BLaER1 treated with 17β-estradiol and CSF1 and Interleukin-3, amounts not matched to agents 10 nM and 100 nM (cell line): Measurements from ENCODE around the gene FGR.
A peak's percentile ranks its signal among the peaks of the same experiment; 100 is the strongest.

ENCODE experiments used
- H3K27ac ChIP-seq, 11 experiments: shearing (Covaris generic); formaldehyde crosslinking; 2 replicates each; pipeline ENCODE4 v1.8.1; 2022
- H3K27me3 ChIP-seq, 11 experiments: shearing (Covaris generic); formaldehyde crosslinking; 2 replicates each; pipeline ENCODE4 v1.8.1; 2022
- H3K36me3 ChIP-seq, 11 experiments: shearing (Covaris generic); formaldehyde crosslinking; 2 replicates each; pipeline ENCODE4 v1.8.1; 2022
- H3K4me1 ChIP-seq, 10 experiments: shearing (Covaris generic); formaldehyde crosslinking; 2 replicates each; pipeline ENCODE4 v1.8.1; 2022
- H3K4me2 ChIP-seq, 11 experiments: shearing (Covaris generic); formaldehyde crosslinking; 2 replicates each; pipeline ENCODE4 v1.8.1; 2022
- H3K4me3 ChIP-seq, 10 experiments: shearing (Covaris generic); formaldehyde crosslinking; 2 replicates each; pipeline ENCODE4 v1.8.1; 2022
- H3K9ac ChIP-seq, 11 experiments: shearing (Covaris generic); formaldehyde crosslinking; 2 replicates each; pipeline ENCODE4 v1.8.1; 2022
- H3K9me3 ChIP-seq, 11 experiments: shearing (Covaris generic); formaldehyde crosslinking; replicated peaks in 1 of 11; 2 replicates each; pipeline ENCODE4 v1.8.1; 2022
- H4K20me1 ChIP-seq, 11 experiments: shearing (Covaris generic); formaldehyde crosslinking; 2 replicates each; pipeline ENCODE4 v1.8.1; 2022
- Cebpa-rat ChIP-seq, 11 experiments: shearing (Covaris generic); IDR thresholded peaks; 2 replicates each; pipeline ENCODE4 v1.8.1; 2022

Gene FGR

GRCh38 chr1:27655151-27655937 lies 20.4 kb upstream of the FGR start:
- Histone ChIP-seq H3K4me1 (peaks cover 61 to 86% (median 74%) of the 10 kb centered on the region in 10 experiments), H3K9me3 (no peaks in the 10 kb centered on the region), H3K27me3 (no peaks in the 10 kb centered on the region), H3K9ac (peak overlapping the region in 7 of 11 experiments; percentile 5 to 53 (median 28); a peak in 8 of 22 replicates), H3K4me2 (peak overlapping the region; percentile 37 to 79 (median 60)), H3K27ac (peak overlapping the region in 7 of 11 experiments; percentile 46 to 66 (median 54); a peak in 14 of 22 replicates), H3K36me3 (no peaks in the 10 kb centered on the region), H4K20me1 (no peaks in the 10 kb centered on the region), H3K4me3 (no peak overlapping the region)
- no peak for TF ChIP-seq Cebpa-rat (IDR thresholded peaks at IDR 0.05)

- peak overlapping the region in 3 of 11 experiments; percentile 4 to 52 (median 24); a peak in 4 of 22 replicates for H3K4me2 ChIP-seq
- no peaks in the 10 kb centered on the region for H3K27me3 ChIP-seq
- H3K4me1 ChIP-seq: peaks cover 47 to 73% (median 57%) of the 10 kb centered on the region in 10 experiments
- H3K4me3 ChIP-seq: no peak overlapping the region
- no peaks in the 10 kb centered on the region for H3K9me3 ChIP-seq
- no peaks in the 10 kb centered on the region for H4K20me1 ChIP-seq
- TF ChIP-seq Cebpa-rat (IDR thresholded peaks at IDR 0.05): no peak
- H3K9ac ChIP-seq: no peak overlapping the region
- no peaks in the 10 kb centered on the region for H3K36me3 ChIP-seq
- peak overlapping the region in 1 of 11 experiments; percentile 16; a peak in 1 of 22 replicates for H3K27ac ChIP-seq
These were observed 17.3 kb upstream of the FGR start for GRCh38 chr1:27652111-27652864.

- Histone ChIP-seq H3K36me3 (no peaks in the 10 kb centered on the region), H3K4me3 (no peak overlapping the region), H3K27ac (peak overlapping the region in 9 of 11 experiments; percentile 2 to 52 (median 14); a peak in 11 of 22 replicates), H3K4me2 (peak overlapping the region; percentile 20 to 75 (median 58)), H3K9me3 (no peaks in the 10 kb centered on the region), H3K27me3 (no peaks in the 10 kb centered on the region), H3K9ac (peak overlapping the region in 4 of 11 experiments; percentile 4 to 24 (median 13); a peak in 2 of 22 replicates), H3K4me1 (peaks cover 42 to 66% (median 53%) of the 10 kb centered on the region in 10 experiments), H4K20me1 (no peaks in the 10 kb centered on the region)
- TF ChIP-seq Cebpa-rat (IDR thresholded peaks at IDR 0.05): no peak
These were observed 15.7 kb upstream of the FGR start for GRCh38 chr1:27650539-27651175.

GRCh38 chr1:27650171-27650538 lies 15.2 kb upstream of the FGR start:
- Histone ChIP-seq H3K4me1 (peaks cover 37 to 61% (median 48%) of the 10 kb centered on the region in 10 experiments), H4K20me1 (no peaks in the 10 kb centered on the region), H3K27ac (peak overlapping the region in 7 of 11 experiments; percentile 2 to 52 (median 14); a peak in 5 of 22 replicates), H3K9ac (peak overlapping the region in 3 of 11 experiments; percentile 4 to 24 (median 18); a peak in 2 of 22 replicates), H3K27me3 (no peaks in the 10 kb centered on the region), H3K4me2 (peak overlapping the region; percentile 20 to 75 (median 58)), H3K9me3 (no peaks in the 10 kb centered on the region), H3K4me3 (no peak overlapping the region), H3K36me3 (no peaks in the 10 kb centered on the region)
- no peak for TF ChIP-seq Cebpa-rat (IDR thresholded peaks at IDR 0.05)

GRCh38 chr1:27649306-27649635 lies 14.3 kb upstream of the FGR start:
- Histone ChIP-seq H3K4me1 (peaks cover 35 to 56% (median 43%) of the 10 kb centered on the region in 10 experiments), H3K9me3 (no peaks in the 10 kb centered on the region), H3K27ac (no peak overlapping the region), H4K20me1 (no peaks in the 10 kb centered on the region), H3K36me3 (no peaks in the 10 kb centered on the region), H3K9ac (no peak overlapping the region; a peak in 1 of 22 replicates), H3K4me2 (no peak overlapping the region), H3K4me3 (no peak overlapping the region), H3K27me3 (no peaks in the 10 kb centered on the region)
- TF ChIP-seq Cebpa-rat (IDR thresholded peaks at IDR 0.05): no peak

GRCh38 chr1:27648602-27649305 lies 13.8 kb upstream of the FGR start:
- no peaks in the 10 kb centered on the region for H3K36me3 ChIP-seq
- peaks cover 34 to 56% (median 40%) of the 10 kb centered on the region in 10 experiments for H3K4me1 ChIP-seq
- no peak overlapping the region for H3K4me3 ChIP-seq
- H3K9me3 ChIP-seq: no peaks in the 10 kb centered on the region
- H3K4me2 ChIP-seq: no peak overlapping the region
- no peak overlapping the region for H3K27ac ChIP-seq
- H3K27me3 ChIP-seq: no peaks in the 10 kb centered on the region
- no peaks in the 10 kb centered on the region for H4K20me1 ChIP-seq
- no peak for TF ChIP-seq Cebpa-rat (IDR thresholded peaks at IDR 0.05)
- H3K9ac ChIP-seq: no peak overlapping the region; a peak in 1 of 22 replicates

- no peak overlapping the region for H3K27ac ChIP-seq
These were observed 12.3 kb upstream of the FGR start for GRCh38 chr1:27647328-27647727.

GRCh38 chr1:27646676-27647075 lies 11.7 kb upstream of the FGR start:
- peaks cover 24 to 45% (median 36%) of the 10 kb centered on the region in 10 experiments for H3K4me1 ChIP-seq
- peak overlapping the region; percentile 3 to 54 (median 32); a peak in 17 of 22 replicates for H3K4me2 ChIP-seq
- H3K36me3 ChIP-seq: no peaks in the 10 kb centered on the region
- peak overlapping the region in 2 of 11 experiments; percentile 13 to 39; a peak in 3 of 22 replicates for H3K9ac ChIP-seq
- H3K9me3 ChIP-seq: no peaks in the 10 kb centered on the region
- H3K27me3 ChIP-seq: no peaks in the 10 kb centered on the region
- no peaks in the 10 kb centered on the region for H4K20me1 ChIP-seq
- no peak for TF ChIP-seq Cebpa-rat (IDR thresholded peaks at IDR 0.05)
- no peak overlapping the region for H3K4me3 ChIP-seq
- peak overlapping the region in 1 of 11 experiments; percentile 26; a peak in 1 of 22 replicates for H3K27ac ChIP-seq

More at GRCh38 chr1:27647328-27647727, 12.3 kb upstream of the FGR start:
- H3K9me3 ChIP-seq: no peaks in the 10 kb centered on the region
- peak overlapping the region in 1 of 11 experiments; percentile 40; a peak in 1 of 22 replicates for H3K4me2 ChIP-seq
- no peaks in the 10 kb centered on the region for H3K36me3 ChIP-seq
- peaks cover 24 to 47% (median 38%) of the 10 kb centered on the region in 10 experiments for H3K4me1 ChIP-seq
- no peak overlapping the region for H3K4me3 ChIP-seq
- no peak for TF ChIP-seq Cebpa-rat (IDR thresholded peaks at IDR 0.05)
- H3K27me3 ChIP-seq: no peaks in the 10 kb centered on the region
- H4K20me1 ChIP-seq: no peaks in the 10 kb centered on the region
- no peak overlapping the region for H3K9ac ChIP-seq
